ENCODE measurements around the gene PRKAR1B.

- TF ChIP-seq CTCF (IDR thresholded peaks at IDR 0.05 in 2 of 3, conservative IDR thresholded peaks at IDR 0.05 in 1 of 3; ENCODE audit: borderline replicate concordance in 1 of 3, insufficient read depth in 1 of 3, low read depth in 2 of 3, low read length in 2 of 3) = no peak
- no peak for TF ChIP-seq YY1 (IDR thresholded peaks at IDR 0.05; ENCODE audit: extremely low read depth, insufficient replicate concordance, low read depth, low read length)
- no peak for TF ChIP-seq EZH2 (IDR thresholded peaks at IDR 0.05)
- TF ChIP-seq TCF7L2 (IDR thresholded peaks at IDR 0.05; ENCODE audit: borderline replicate concordance, extremely low read depth, insufficient read depth, insufficient read length) = no peak
- TF ChIP-seq POLR2A (IDR thresholded peaks at IDR 0.05; ENCODE audit: borderline replicate concordance, extremely low read depth, insufficient read depth, insufficient read length) = no peak
- TF ChIP-seq REST (IDR thresholded peaks at IDR 0.05; ENCODE audit: low read depth) = no peak
Measured at GRCh38 chr7:621572-622285, 105.4 kb downstream of the PRKAR1B start.

Data from HCT116 (cell line).